Vagina (tissue), 2 donors: ENCODE measurements around the gene CNTN5. TPM values are rescaled to one million over a fixed set of nuclear protein-coding genes. Genes with fewer than 3 reads are reported as not detected.

Source experiments
- DNase-seq, 2 donors: peaks; one replicate each; pipeline ENCODE4 v3.0.0-alpha.2; 2017; ENCODE audit errors: extremely low spot score in 2 of 2
- H3K27ac ChIP-seq: fragments of 200-600 bp; sonication (generic); one replicate; pipeline ENCODE4 v1.5.1; 2019
- H3K27me3 ChIP-seq: fragments of 200-600 bp; sonication (generic); one replicate; pipeline ENCODE4 v1.5.1; 2019
- H3K36me3 ChIP-seq, 2 donors: fragments of 200-600 bp; sonication (generic); one replicate each; pipeline ENCODE4 v1.5.1; 2017 to 2019
- H3K4me1 ChIP-seq: fragments of 200-600 bp; sonication (generic); one replicate; pipeline ENCODE4 v1.5.1; 2019
- H3K4me3 ChIP-seq, 2 donors: fragments of 200-600 bp; sonication (generic); 1 replicate in 1 of 2; 2 replicates in 1 of 2; pipeline ENCODE4 v1.5.1; 2016 to 2019
- H3K9me3 ChIP-seq: fragments of 200-600 bp; sonication (generic); one replicate; pipeline ENCODE4 v1.5.1; 2019
- CTCF ChIP-seq, 3 experiments: fragments of 450-650 bp in 2 of 3; fragments of 200-600 bp in 1 of 3; sonication (generic) in 1 of 3; IDR thresholded peaks; one replicate each; pipeline ENCODE4 v1.5.1; 2017 to 2019; ENCODE audit warnings: antibody characterized with exemption in 3 of 3, mild to moderate bottlenecking in 2 of 3, moderate library complexity in 2 of 3
- POLR2A ChIP-seq, 2 donors: fragments of 450-650 bp; IDR thresholded peaks; one replicate each; pipeline ENCODE4 v1.6.1; 2017; ENCODE audit warnings: antibody characterized with exemption in 2 of 2, mild to moderate bottlenecking in 2 of 2, moderate library complexity in 2 of 2
- POLR2AphosphoS5 ChIP-seq, 2 donors: sonication (generic); formaldehyde crosslinking; IDR thresholded peaks; one replicate each; pipeline ENCODE4 v1.9.0; 2017; ENCODE audit warnings: antibody characterized with exemption in 2 of 2, mild to moderate bottlenecking in 2 of 2, low read depth in 1 of 2; ENCODE audit not compliant: insufficient read depth in 1 of 2
- intact Hi-C: fragments of 100-400 bp; cut with DNase I; formaldehyde crosslinking; loops from one replicate; pipeline ENCODE4 v1.15.1; 2023
- total RNA-seq: library from RNA; depleted of rRNA; stranded (reverse); fragments of >200 nt; gene quantifications from one replicate; pipeline ENCODE4 v1.2.3, GENCODE V29; 2016

The CNTN5 gene
- total RNA-seq, 1 donor from 2014 or later: 0.25 TPM

DNA sequence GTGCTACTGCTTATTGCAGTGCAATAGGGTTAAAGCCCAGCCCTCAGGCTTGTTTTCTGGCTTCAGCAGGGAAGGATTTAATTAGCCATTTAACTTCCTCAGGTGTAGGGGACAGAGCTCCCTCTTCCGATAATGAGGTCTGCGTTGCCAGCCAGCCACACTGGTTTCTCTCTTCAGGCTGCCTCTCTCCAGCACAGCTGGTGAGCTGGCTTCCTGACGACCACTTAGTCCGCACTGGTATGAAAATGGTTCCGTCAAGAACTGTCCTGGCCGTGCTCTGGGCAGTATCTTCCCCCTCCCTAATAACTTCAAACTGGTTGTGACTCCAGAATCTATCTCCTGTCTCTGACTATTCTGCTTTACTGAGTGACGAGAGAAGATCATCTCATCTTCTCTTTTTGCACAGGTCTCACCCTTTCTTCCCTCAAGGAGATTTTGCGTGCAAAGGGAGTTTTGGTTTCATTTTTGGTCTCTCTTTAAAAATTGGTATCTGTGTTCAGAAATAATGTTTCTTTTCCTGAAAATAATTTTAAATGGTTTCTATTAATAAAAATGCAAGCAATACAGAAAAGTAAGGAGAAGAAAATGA is 49.2 kb downstream of the CNTN5 start:
- H3K9me3 ChIP-seq: no peaks in the 10 kb centered on the region
- no peaks in the 10 kb centered on the region for H3K27me3 ChIP-seq
- peak overlapping the region; percentile 27 to 34 for H3K4me3 ChIP-seq
- H3K36me3 ChIP-seq: no peaks in the 10 kb centered on the region
- no peak overlapping the region for H3K27ac ChIP-seq
- DNase-seq: no peak
- TF ChIP-seq POLR2AphosphoS5 (IDR thresholded peaks at IDR 0.05; ENCODE audit: insufficient read depth in 1 of 2, low read depth in 1 of 2) (no peak), CTCF (IDR thresholded peaks at IDR 0.05) (no peak), POLR2A (IDR thresholded peaks at IDR 0.05) (no peak)
- no peaks in the 10 kb centered on the region for H3K4me1 ChIP-seq
- intact Hi-C loops: no loop called here

- no peaks in the 10 kb centered on the region for H3K9me3 ChIP-seq
- H3K4me1 ChIP-seq: no peaks in the 10 kb centered on the region
- no peak for DNase-seq
- TF ChIP-seq POLR2AphosphoS5 (IDR thresholded peaks at IDR 0.05; ENCODE audit: insufficient read depth in 1 of 2, low read depth in 1 of 2): no peak
- no peak for TF ChIP-seq POLR2A (IDR thresholded peaks at IDR 0.05)
- no peak for TF ChIP-seq CTCF (IDR thresholded peaks at IDR 0.05)
- no peak overlapping the region for H3K27ac ChIP-seq
- no peaks in the 10 kb centered on the region for H3K36me3 ChIP-seq
- H3K27me3 ChIP-seq: no peaks in the 10 kb centered on the region
- no peak overlapping the region for H3K4me3 ChIP-seq
- intact Hi-C loops: no loop called here
Measured at GRCh38 chr11:99079576-99079975, 58.8 kb downstream of the CNTN5 start.

DNA sequence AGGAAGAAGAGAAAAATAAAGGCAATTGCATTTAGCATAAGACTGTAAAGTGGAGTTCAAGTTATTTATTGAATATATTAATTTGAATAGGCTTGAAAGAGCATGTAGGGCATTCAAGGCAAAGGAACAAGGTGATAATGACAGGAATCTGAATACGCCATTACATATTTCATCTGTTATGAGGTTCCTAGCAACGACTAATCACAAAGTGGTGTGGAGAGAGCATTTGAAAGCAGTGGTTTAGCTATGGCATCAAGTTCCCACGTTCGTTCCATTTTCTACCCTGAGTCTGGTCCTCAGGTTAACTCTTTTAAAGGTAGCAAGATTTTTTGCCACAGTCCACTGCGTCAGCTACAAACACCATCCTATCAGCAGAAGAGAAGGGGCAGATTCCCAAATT is 59.4 kb downstream of the CNTN5 start:
- no peaks in the 10 kb centered on the region for H3K9me3 ChIP-seq
- no peak overlapping the region for H3K4me3 ChIP-seq
- TF ChIP-seq POLR2A (IDR thresholded peaks at IDR 0.05) (no peak), POLR2AphosphoS5 (IDR thresholded peaks at IDR 0.05; ENCODE audit: insufficient read depth in 1 of 2, low read depth in 1 of 2) (no peak)
- no peaks in the 10 kb centered on the region for H3K36me3 ChIP-seq
- H3K4me1 ChIP-seq: no peaks in the 10 kb centered on the region
- DNase-seq: no peak
- H3K27me3 ChIP-seq: no peaks in the 10 kb centered on the region
- no peak overlapping the region for H3K27ac ChIP-seq
- intact Hi-C loops: no loop called here

- TF ChIP-seq POLR2AphosphoS5 (IDR thresholded peaks at IDR 0.05; ENCODE audit: insufficient read depth in 1 of 2, low read depth in 1 of 2) (no peak), CTCF (IDR thresholded peaks at IDR 0.05) (no peak), POLR2A (IDR thresholded peaks at IDR 0.05) (no peak)
- intact Hi-C loops: no loop called here
- Histone ChIP-seq H3K36me3 (no peaks in the 10 kb centered on the region), H3K9me3 (no peaks in the 10 kb centered on the region), H3K27me3 (no peaks in the 10 kb centered on the region), H3K4me3 (no peak overlapping the region), H3K4me1 (no peaks in the 10 kb centered on the region), H3K27ac (no peak overlapping the region)
- no peak for DNase-seq
Measured at GRCh38 chr11:99098258-99098657, 77.5 kb downstream of the CNTN5 start.

- Histone ChIP-seq H3K36me3 (no peaks in the 10 kb centered on the region), H3K4me3 (no peak overlapping the region), H3K27me3 (no peaks in the 10 kb centered on the region), H3K4me1 (no peaks in the 10 kb centered on the region), H3K27ac (no peak overlapping the region), H3K9me3 (no peaks in the 10 kb centered on the region)
- TF ChIP-seq POLR2AphosphoS5 (IDR thresholded peaks at IDR 0.05; ENCODE audit: insufficient read depth in 1 of 2, low read depth in 1 of 2) (no peak), CTCF (IDR thresholded peaks at IDR 0.05) (no peak), POLR2A (IDR thresholded peaks at IDR 0.05) (no peak)
- DNase-seq: no peak
- intact Hi-C loops: no loop called here
Measured at GRCh38 chr11:99098751-99099150, 78.0 kb downstream of the CNTN5 start.
